SK-N-SH (cell line): ENCODE data around the gene ALPK3.
A peak's percentile ranks its signal among the peaks of the same experiment; 100 is the strongest.

Experiments used
- CTCF ChIP-seq: fragments of 200-600 bp; sonication (generic); IDR thresholded peaks from 2 replicates; pipeline ENCODE4 v1.6.1; 2017; ENCODE audit warnings: antibody characterized with exemption, mild to moderate bottlenecking, moderate library complexity
- EP300 ChIP-seq, 2 experiments: IDR thresholded peaks; 2 replicates each; pipeline versions ENCODE4 v1.4.0 to v1.6.1; 2012; ENCODE audit warnings: borderline replicate concordance in 1 of 2, low read depth in 1 of 2, low read length in 1 of 2
- GABPA ChIP-seq: IDR thresholded peaks from 2 replicates; pipeline ENCODE4 v1.4.0; 2012; ENCODE audit warnings: low read depth, mild to moderate bottlenecking
- JUND ChIP-seq: IDR thresholded peaks from 2 replicates; pipeline ENCODE4 v1.4.0; 2012
- MEF2A ChIP-seq: IDR thresholded peaks from 2 replicates; pipeline ENCODE4 v1.4.0; 2012; ENCODE audit warnings: low read depth, borderline replicate concordance
- NRF1 ChIP-seq: IDR thresholded peaks from 2 replicates; pipeline ENCODE4 v1.6.1; 2012; ENCODE audit warnings: low read depth, mild to moderate bottlenecking, low read length
- POLR2AphosphoS5 ChIP-seq: IDR thresholded peaks from 2 replicates; pipeline ENCODE4 v1.6.1; 2012; ENCODE audit warnings: low read depth, low read length
- RAD21 ChIP-seq: IDR thresholded peaks from 2 replicates; pipeline ENCODE4 v1.6.1; 2012; ENCODE audit warnings: mild to moderate bottlenecking, low read length
- REST ChIP-seq: IDR thresholded peaks from 2 replicates; pipeline ENCODE4 v1.6.1; 2012; ENCODE audit warnings: mild to moderate bottlenecking, low read depth, low read length, moderate library complexity
- TEAD4 ChIP-seq: IDR thresholded peaks from 2 replicates; pipeline ENCODE4 v1.4.0; 2012; ENCODE audit warnings: mild to moderate bottlenecking, borderline replicate concordance; ENCODE audit not compliant: insufficient read depth
- USF2 ChIP-seq: fragments of 150-350 bp; IDR thresholded peaks from 2 replicates; pipeline ENCODE4 v1.6.1; 2017; ENCODE audit warnings: antibody characterized with exemption, low read length, low read depth, borderline replicate concordance

GRCh38 chr15:84822653-84823281 is 5.6 kb downstream of the ALPK3 start:
- TF ChIP-seq CTCF (no peak), TEAD4 (no peak), JUND (no peak), USF2 (no peak), NRF1 (no peak), POLR2AphosphoS5 (no peak), RAD21 (no peak), MEF2A (no peak), GABPA (no peak), REST (no peak), EP300 (IDR thresholded peaks at IDR 0.05; ENCODE audit: borderline replicate concordance in 1 of 2, low read depth in 1 of 2, low read length in 1 of 2) (peak in 1 of 2 experiments; percentile 60; a peak in 1 of 4 replicates)
